Heart left ventricle (tissue), 16 donors: ENCODE measurements around the gene BIN1. TPM values are rescaled to one million over a fixed set of nuclear protein-coding genes. Genes with fewer than 3 reads are reported as not detected.

Experiments used
- ATAC-seq, 4 donors: fragments of 200-7000 bp; cut with Tn5 transposase; one replicate each; pipeline ENCODE4 v1.9.1; 2020 to 2022; ENCODE audit warnings: moderate library complexity in 4 of 4, mild to moderate bottlenecking in 3 of 4, moderate number of reproducible peaks in 1 of 4
- DNase-seq, 5 donors: peaks; one replicate each; pipeline ENCODE4 v3.0.0-alpha.2; 2020
- H3K27ac ChIP-seq, 12 donors: fragments of 200-600 bp; sonication (generic) in 4 of 12; one replicate each; pipeline versions ENCODE4 v1.5.0 to v1.8.0; 2016 to 2022; ENCODE audit warnings: mild to moderate bottlenecking in 2 of 12
- H3K27me3 ChIP-seq, 9 donors: fragments of 200-600 bp; sonication (generic) in 2 of 9; one replicate each; pipeline versions ENCODE4 v1.5.1 to v1.8.0; 2016 to 2022; ENCODE audit warnings: mild to moderate bottlenecking in 3 of 9
- H3K36me3 ChIP-seq, 9 donors: fragments of 200-600 bp; sonication (generic) in 2 of 9; one replicate each; pipeline versions ENCODE4 v1.5.0 to v1.8.0; 2018 to 2022; ENCODE audit warnings: mild to moderate bottlenecking in 2 of 9
- H3K4me1 ChIP-seq, 12 donors: fragments of 200-600 bp; sonication (generic) in 4 of 12; one replicate each; pipeline versions ENCODE4 v1.5.0 to v1.8.0; 2016 to 2022; ENCODE audit warnings: mild to moderate bottlenecking in 3 of 12
- H3K4me3 ChIP-seq, 12 donors: fragments of 200-600 bp; sonication (generic) in 4 of 12; one replicate each; pipeline versions ENCODE4 v1.5.0 to v1.8.0; 2017 to 2022; ENCODE audit warnings: mild to moderate bottlenecking in 9 of 12, moderate library complexity in 4 of 12
- H3K9me3 ChIP-seq, 12 donors: fragments of 200-600 bp; sonication (generic) in 4 of 12; one replicate each; pipeline versions ENCODE4 v1.5.0 to v1.8.0; 2016 to 2022; ENCODE audit warnings: mild to moderate bottlenecking in 1 of 12
- POLR2A ChIP-seq, 2 donors: fragments of 450-650 bp; IDR thresholded peaks; one replicate each; pipeline ENCODE4 v1.6.1; 2017; ENCODE audit warnings: antibody characterized with exemption in 2 of 2, mild to moderate bottlenecking in 2 of 2, moderate library complexity in 2 of 2
- WGBS, 4 donors: extraction: QIAGEN DNeasy Blood & Tissue Kit in 2 of 4; methylation state at CpG; one replicate each; pipeline versions ENCODE4 v1.1.5 to v1.1.7; 2013 to 2018; 5-methylcytosine and 5-hydroxymethylcytosine counted together
- intact Hi-C, 10 donors: fragments of 100-400 bp; cut with DNase I; formaldehyde crosslinking; loops; one replicate each; pipeline versions ENCODE4 v1.11.1 to v1.14.2; 2022
- polyA plus RNA-seq, 2 donors: library from polyadenylated mRNA; stranded (reverse); fragments of 200-250 nt; gene quantifications; one replicate each; pipeline ENCODE4 v1.2.3, GENCODE V29; 2013
- total RNA-seq, 9 donors: library from RNA; depleted of rRNA in 2 of 9; stranded (reverse); fragments of >200 nt in 2 of 9; fragmentation: NEBNext Ultra II Directional in 3 of 9; extraction: Animal tissue kit (Norgen Biotek cat#: 25700) in 3 of 9; gene quantifications; one replicate each; pipeline versions ENCODE4 v1.1.0 to v1.2.4, GENCODE V29; 2016 to 2023
- TF ChIP-seq, protein P1 (sequence below), 12 donors: fragments of 200-600 bp; sonication (generic) in 4 of 12; IDR thresholded peaks; one replicate each; pipeline versions ENCODE4 v1.5.0 to v1.8.0; 2018 to 2022; ENCODE audit warnings: antibody characterized with exemption in 12 of 12, mild to moderate bottlenecking in 5 of 12
- donor health status: ischemic (EF 13 %, LVEDD 7.1; RV severe dilation, severe dysfunction).
- donor health status: healthy with polysubstance abuse.
- donor health status: DM: no; HTN: yes; CAD: no.
- donor health status: DM: no; HTN: no; CAD: no.
- donor health status: ischemic (EF 25% LVEDD 6.9; RV normal size, moderate dysfunction).
- donor health status: ischemic (EF 25% LVEDD 5.7; RV mildly dilated, moderate dysfunction).
- donor health status: healthy.
- donor health status: DM: yes; HTN: yes; CAD: no.
- donor health status: ischemic (EF 35%, LVEDD 5.7; RV mildly dilated, moderate dysfunction).
- donor health status: nonischemic (EF 11% LVEDD 7.7; RV severe dilation, severe dysfunction).
- donor health status: DM: yes; HTN: yes; CAD: no.
- donor health status: PGD.
- donor health status: ischemic (EF 29% LVEDD 5.4; RV normal size, mild dysfunction).
- donor health status: nonischemic (EF 23%, LVEDD 6.1; RV moderate dilation, normal function).

The BIN1 gene
- total and polyA plus RNA-seq, 11 donors: 4.3 to 22.2 (median 15.6) TPM

DNA sequence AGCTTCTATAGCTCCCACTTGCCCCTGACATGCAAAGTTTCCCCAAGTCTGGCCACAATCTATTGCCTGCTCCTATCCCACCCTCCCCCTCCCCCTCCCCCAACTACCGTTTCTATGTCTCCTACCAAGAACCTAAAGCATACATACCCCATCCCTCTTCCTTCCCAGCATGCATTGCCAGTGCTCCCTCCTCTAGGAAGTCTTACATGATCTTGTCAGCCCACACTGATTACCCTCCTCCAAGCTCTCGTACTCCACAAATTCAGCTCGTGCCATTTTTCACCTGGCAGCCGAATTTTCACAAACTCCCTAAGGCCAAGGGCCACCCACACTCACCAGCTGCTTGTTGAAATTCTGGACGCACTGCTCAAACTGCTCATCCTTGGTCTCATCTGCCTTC is 30.7 kb downstream of the BIN1 start:
- TF ChIP-seq POLR2A (IDR thresholded peaks at IDR 0.05): no peak
- TF ChIP-seq, protein P1, sequence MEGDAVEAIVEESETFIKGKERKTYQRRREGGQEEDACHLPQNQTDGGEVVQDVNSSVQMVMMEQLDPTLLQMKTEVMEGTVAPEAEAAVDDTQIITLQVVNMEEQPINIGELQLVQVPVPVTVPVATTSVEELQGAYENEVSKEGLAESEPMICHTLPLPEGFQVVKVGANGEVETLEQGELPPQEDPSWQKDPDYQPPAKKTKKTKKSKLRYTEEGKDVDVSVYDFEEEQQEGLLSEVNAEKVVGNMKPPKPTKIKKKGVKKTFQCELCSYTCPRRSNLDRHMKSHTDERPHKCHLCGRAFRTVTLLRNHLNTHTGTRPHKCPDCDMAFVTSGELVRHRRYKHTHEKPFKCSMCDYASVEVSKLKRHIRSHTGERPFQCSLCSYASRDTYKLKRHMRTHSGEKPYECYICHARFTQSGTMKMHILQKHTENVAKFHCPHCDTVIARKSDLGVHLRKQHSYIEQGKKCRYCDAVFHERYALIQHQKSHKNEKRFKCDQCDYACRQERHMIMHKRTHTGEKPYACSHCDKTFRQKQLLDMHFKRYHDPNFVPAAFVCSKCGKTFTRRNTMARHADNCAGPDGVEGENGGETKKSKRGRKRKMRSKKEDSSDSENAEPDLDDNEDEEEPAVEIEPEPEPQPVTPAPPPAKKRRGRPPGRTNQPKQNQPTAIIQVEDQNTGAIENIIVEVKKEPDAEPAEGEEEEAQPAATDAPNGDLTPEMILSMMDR (IDR thresholded peaks at IDR 0.05): no peak
- Histone ChIP-seq H3K27ac (no peak overlapping the region), H3K9me3 (no peaks in the 10 kb centered on the region), H3K36me3 (peaks cover 0 to 6% (median 0%) of the 10 kb centered on the region in 9 donors), H3K4me3 (no peak overlapping the region), H3K27me3 (no peaks in the 10 kb centered on the region), H3K4me1 (peaks cover 0 to 18% (median 4%) of the 10 kb centered on the region in 12 donors)
- ATAC-seq (no peak), DNase-seq (no peak)
- WGBS, 4 donors: 92 to 96% (median 93%) methylated on average over 5 of the region's 5 CpGs
- intact Hi-C loops: loop anchor here in 2 of 10 donors (10.0 kb wide), 2 partner anchors 99 to 219 kb away; partner anchors contain the start of gene ERCC3 (in 1 of the 2)

DNA sequence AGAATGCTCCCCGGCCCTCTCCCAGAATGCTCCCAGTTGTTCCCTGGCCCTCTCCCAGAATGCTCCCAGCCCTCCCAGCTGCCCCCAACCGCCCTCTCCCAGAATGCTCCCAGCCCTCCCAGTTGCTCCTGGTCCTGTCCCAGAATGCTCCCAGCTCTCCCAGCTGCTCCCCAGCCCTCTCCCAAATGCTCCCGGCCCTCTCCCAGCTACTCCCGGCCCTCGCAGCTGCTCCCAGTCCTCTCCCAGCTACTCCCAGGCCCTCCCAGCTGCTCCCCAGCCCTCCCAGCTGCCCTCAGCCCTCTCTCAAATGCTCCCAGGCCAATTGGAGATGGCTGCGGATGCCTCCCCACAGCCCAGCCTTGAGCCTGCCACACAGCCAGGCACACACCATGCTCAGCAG is 31.1 kb downstream of the BIN1 start:
- H3K27me3 ChIP-seq: no peaks in the 10 kb centered on the region
- H3K36me3 ChIP-seq: peaks cover 0 to 6% (median 0%) of the 10 kb centered on the region in 9 donors
- no peak for ATAC-seq
- H3K9me3 ChIP-seq: no peaks in the 10 kb centered on the region
- no peak for DNase-seq
- WGBS, 4 donors: 80 to 92% (median 86%) methylated on average over 6 of the region's 6 CpGs
- no peak overlapping the region for H3K27ac ChIP-seq
- TF ChIP-seq POLR2A (IDR thresholded peaks at IDR 0.05): no peak
- TF ChIP-seq, protein P1 (IDR thresholded peaks at IDR 0.05): no peak
- intact Hi-C loops: loop anchor here in 2 of 10 donors (10.0 kb wide), 2 partner anchors 99 to 219 kb away; partner anchors contain the start of gene ERCC3 (in 1 of the 2)
- H3K4me3 ChIP-seq: no peak overlapping the region
- peaks cover 0 to 18% (median 1%) of the 10 kb centered on the region in 12 donors for H3K4me1 ChIP-seq

DNA sequence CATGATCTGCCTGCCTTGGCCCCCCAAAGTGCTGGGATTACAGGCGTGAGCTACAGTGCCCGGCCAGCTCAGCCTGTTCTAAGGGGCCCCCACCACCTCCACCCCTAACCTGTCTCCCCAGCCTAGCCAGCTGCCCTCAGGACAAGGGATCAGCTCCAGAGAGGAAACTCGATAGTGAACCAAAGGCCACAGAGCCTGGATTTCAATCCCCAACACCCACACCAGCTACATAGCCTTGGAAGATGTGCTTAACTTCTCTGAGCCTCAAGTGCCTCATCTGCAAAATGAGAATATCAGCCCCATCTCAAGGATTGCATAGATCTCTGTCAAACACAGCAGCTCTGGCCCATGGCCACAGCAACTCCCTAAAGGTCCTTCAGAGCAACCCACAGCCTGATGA is 32.0 kb downstream of the BIN1 start:
- Histone ChIP-seq H3K27ac (no peak overlapping the region), H3K9me3 (no peaks in the 10 kb centered on the region), H3K4me3 (no peak overlapping the region), H3K4me1 (peaks cover 0 to 18% (median 0%) of the 10 kb centered on the region in 12 donors), H3K27me3 (no peaks in the 10 kb centered on the region), H3K36me3 (peaks cover 0 to 6% (median 0%) of the 10 kb centered on the region in 9 donors)
- no peak for ATAC-seq
- intact Hi-C loops: loop anchor here in 3 of 10 donors (5.0 to 10.0 kb wide), 3 partner anchors 100 to 402 kb away; partner anchors contain the start of gene ERCC3 (in 1 of the 3)
- TF ChIP-seq, protein P1 (IDR thresholded peaks at IDR 0.05): no peak
- no peak for TF ChIP-seq POLR2A (IDR thresholded peaks at IDR 0.05)
- WGBS, 4 donors: 88 to 95% (median 94%) methylated on average over 3 of the region's 3 CpGs
- no peak for DNase-seq

DNA sequence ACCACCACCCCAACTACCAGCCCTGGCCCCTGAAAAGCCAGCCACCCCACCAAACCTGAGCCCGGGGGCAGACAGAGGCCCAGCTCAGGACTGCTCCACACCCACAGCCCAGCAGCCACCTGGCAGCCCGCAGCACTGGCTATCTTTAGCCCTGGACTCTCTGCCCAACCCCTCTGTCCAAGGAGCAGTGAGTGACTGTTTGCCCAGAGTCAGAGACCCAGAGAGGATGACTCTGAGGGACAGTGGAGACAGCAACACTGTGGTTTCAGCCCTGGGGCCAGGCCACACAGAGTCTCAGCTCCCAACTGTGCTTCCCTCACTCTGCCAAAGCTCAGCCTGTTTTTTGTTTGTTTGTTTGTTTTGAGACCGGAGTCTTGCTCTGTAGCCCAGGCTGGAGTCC is 32.6 kb downstream of the BIN1 start:
- no peak for TF ChIP-seq POLR2A (IDR thresholded peaks at IDR 0.05)
- TF ChIP-seq, protein P1 (IDR thresholded peaks at IDR 0.05): no peak
- no peak overlapping the region for H3K4me3 ChIP-seq
- ATAC-seq (peak in 3 of 4 donors; percentile 49 to 65 (median 58)), DNase-seq (no peak)
- H3K9me3 ChIP-seq: no peaks in the 10 kb centered on the region
- peaks cover 0 to 7% (median 0%) of the 10 kb centered on the region in 9 donors for H3K36me3 ChIP-seq
- no peaks in the 10 kb centered on the region for H3K27me3 ChIP-seq
- intact Hi-C loops: loop anchor here in 3 of 10 donors (5.0 to 10.0 kb wide), 3 partner anchors 100 to 403 kb away; partner anchors contain the start of gene ERCC3 (in 1 of the 3)
- H3K4me1 ChIP-seq: peaks cover 0 to 18% (median 0%) of the 10 kb centered on the region in 12 donors
- H3K27ac ChIP-seq: no peak overlapping the region
- 53 to 73% (median 69%) methylated on average over 3 of the region's 3 CpGs for WGBS, 4 donors
